ENCODE data around the gene ATR. TPM values are rescaled to one million over a fixed set of nuclear protein-coding genes. Genes with fewer than 3 reads are reported as not detected.

Gene ATR
- total and polyA plus RNA-seq, 8 donors: 19.5 to 31.2 (median 29.3) TPM

Other genes with a start within 250 kb of the ATR start
- 10 to 100 TPM; 27.0 to 35.2 TPM for gene XRN1, start 130.7 kb downstream of the ATR start, total RNA-seq
- gene XRN1, start 130.7 kb downstream of the ATR start, polyA plus RNA-seq (ENCODE audit: insufficient read length in 6 of 6): 10 to 100 TPM; 26.7 to 39.2 (median 36.5) TPM
- 10 to 100 TPM; 24.1 to 40.4 TPM for gene PLS1, start 17.7 kb upstream of the ATR start, total RNA-seq
- 10 to 100 TPM; 11.4 to 20.3 (median 16.2) TPM for gene PLS1, start 17.7 kb upstream of the ATR start, polyA plus RNA-seq (ENCODE audit: insufficient read length in 6 of 6)
- gene TRPC1, start 145.3 kb upstream of the ATR start, total RNA-seq: 1 to 10 TPM; 5.6 to 6.1 TPM
- gene TRPC1, start 145.3 kb upstream of the ATR start, polyA plus RNA-seq (ENCODE audit: insufficient read length in 6 of 6): 10 to 100 TPM; 13.8 to 17.7 (median 15.8) TPM